GM23338 (cell line): Measurements from ENCODE around the gene MOGAT2. TPM values are rescaled to one million over a fixed set of nuclear protein-coding genes. Genes with fewer than 3 reads are reported as not detected.

Experiments used
- ATAC-seq: fragments of 200-7000 bp; cut with Tn5 transposase; 3 replicates; pipeline ENCODE4 v1.9.1; 2020
- DNase-seq: peaks from one replicate; pipeline ENCODE4 v3.0.0-alpha.2; 2015; ENCODE audit warnings: low spot score
- H2AFZ ChIP-seq: fragments of 200-600 bp; sonication (generic); 2 replicates; pipeline ENCODE4 v1.8.0; 2016; ENCODE audit warnings: antibody characterized with exemption, mild to moderate bottlenecking, moderate library complexity
- H3F3A ChIP-seq: fragments of 200-600 bp; sonication (generic); replicated peaks from 2 replicates; pipeline ENCODE4 v1.8.0; 2017; ENCODE audit warnings: antibody characterized with exemption, mixed run types, low read depth
- H3K27ac ChIP-seq: fragments of 200-600 bp; sonication (generic); 2 replicates; pipeline ENCODE4 v1.6.1; 2016; ENCODE audit warnings: low read depth
- H3K27me3 ChIP-seq: fragments of 200-600 bp; sonication (generic); 2 replicates; pipeline ENCODE4 v1.8.0; 2016; ENCODE audit warnings: mild to moderate bottlenecking, mixed run types, moderate library complexity; ENCODE audit not compliant: insufficient read depth
- H3K36me3 ChIP-seq: fragments of 200-600 bp; sonication (generic); 2 replicates; pipeline ENCODE4 v1.8.0; 2016; ENCODE audit warnings: mild to moderate bottlenecking; ENCODE audit not compliant: insufficient read depth
- H3K4me1 ChIP-seq: fragments of 200-600 bp; sonication (generic); 2 replicates; pipeline ENCODE4 v1.8.0; 2016; ENCODE audit warnings: mild to moderate bottlenecking, moderate library complexity; ENCODE audit not compliant: insufficient read depth
- H3K4me2 ChIP-seq: fragments of 200-600 bp; sonication (generic); 2 replicates; pipeline ENCODE4 v1.7.1; 2017; ENCODE audit warnings: mixed run types
- H3K4me3 ChIP-seq: fragments of 200-600 bp; sonication (generic); 2 replicates; pipeline ENCODE4 v1.6.1; 2016; ENCODE audit warnings: mixed run types
- H3K79me2 ChIP-seq: fragments of 200-600 bp; sonication (generic); replicated peaks from 2 replicates; pipeline ENCODE4 v1.8.0; 2017; ENCODE audit warnings: mild to moderate bottlenecking; ENCODE audit not compliant: insufficient read depth
- H3K9me2 ChIP-seq: fragments of 200-600 bp; sonication (generic); 2 replicates; pipeline ENCODE4 v1.8.0; 2017; ENCODE audit not compliant: insufficient read depth
- H4K20me1 ChIP-seq: fragments of 200-600 bp; sonication (generic); replicated peaks from 2 replicates; pipeline ENCODE4 v1.8.0; 2017; ENCODE audit warnings: mild to moderate bottlenecking; ENCODE audit not compliant: insufficient read depth
- H3K27ac Mint-ChIP-seq: 2 replicates; pipeline ENCODE4 v1.8.0; 2020; ENCODE audit warnings: inconsistent platforms, mild to moderate bottlenecking, moderate library complexity, mixed read lengths
- H3K27me3 Mint-ChIP-seq: 3 replicates; pipeline ENCODE4 v1.8.0; 2022; ENCODE audit warnings: low read depth, mild to moderate bottlenecking, moderate library complexity, mixed read lengths, inconsistent platforms; ENCODE audit not compliant: insufficient read depth, poor library complexity
- H3K36me3 Mint-ChIP-seq: 3 replicates; pipeline ENCODE4 v1.8.0; 2021; ENCODE audit warnings: low read depth, mild to moderate bottlenecking, inconsistent platforms, moderate library complexity, mixed read lengths
- H3K4me1 Mint-ChIP-seq: 3 replicates; pipeline ENCODE4 v1.8.0; 2020; ENCODE audit warnings: mild to moderate bottlenecking, inconsistent platforms, mixed read lengths
- H3K4me3 Mint-ChIP-seq: 3 replicates; pipeline ENCODE4 v1.8.0; 2021; ENCODE audit warnings: moderate library complexity, mild to moderate bottlenecking, inconsistent platforms, mixed read lengths
- H3K9me3 Mint-ChIP-seq: 3 replicates; pipeline ENCODE4 v1.8.0; 2020; ENCODE audit warnings: moderate library complexity, mild to moderate bottlenecking, inconsistent platforms, mixed read lengths
- CREB1 ChIP-seq: fragments of 250-450 bp; sonication (Bioruptor Pico); IDR thresholded peaks from 2 replicates; pipeline ENCODE4 v1.5.0; 2020; ENCODE audit warnings: low read depth, mild to moderate bottlenecking, moderate library complexity
- CTCF ChIP-seq, 2 experiments: fragments of 200-600 bp in 1 of 2; sonication (generic) in 1 of 2; conservative IDR thresholded peaks; 2 replicates each; pipeline versions ENCODE4 v1.5.1 to v1.6.1; 2016 to 2017; ENCODE audit warnings: antibody characterized with exemption in 2 of 2, low read depth in 2 of 2, mild to moderate bottlenecking in 2 of 2, moderate library complexity in 1 of 2
- ETS1 ChIP-seq: IDR thresholded peaks from 2 replicates; pipeline ENCODE4 v1.6.1; 2016; ENCODE audit warnings: antibody characterized with exemption
- EZH2 ChIP-seq: fragments of 200-600 bp; sonication (generic); IDR thresholded peaks from one replicate; pipeline ENCODE4 v1.8.0; 2017; ENCODE audit warnings: antibody characterized with exemption, mild to moderate bottlenecking, low read depth; ENCODE audit not compliant: unreplicated experiment
- EZH2phosphoT487 ChIP-seq: fragments of 200-600 bp; sonication (generic); IDR thresholded peaks from one replicate; pipeline ENCODE4 v1.8.1; 2018; ENCODE audit warnings: antibody characterized with exemption; ENCODE audit not compliant: unreplicated experiment
- JUNB ChIP-seq: IDR thresholded peaks from one replicate; pipeline ENCODE4 v1.6.1; 2016; ENCODE audit warnings: antibody characterized with exemption; ENCODE audit not compliant: unreplicated experiment
- POLR2AphosphoS5 ChIP-seq: IDR thresholded peaks from 2 replicates; pipeline ENCODE4 v1.6.1; 2016; ENCODE audit warnings: antibody characterized with exemption, low read depth
- REST ChIP-seq: IDR thresholded peaks from one replicate; pipeline ENCODE4 v1.6.1; 2018; ENCODE audit warnings: antibody characterized with exemption; ENCODE audit not compliant: unreplicated experiment
- STAT1 ChIP-seq: IDR thresholded peaks from one replicate; pipeline ENCODE4 v1.6.1; 2016; ENCODE audit warnings: antibody characterized with exemption; ENCODE audit not compliant: unreplicated experiment
- ZNF114 ChIP-seq: fragments of 250-450 bp; sonication (Bioruptor Pico); IDR thresholded peaks from 2 replicates; pipeline ENCODE4 v1.5.0; 2020; ENCODE audit warnings: mild to moderate bottlenecking, moderate library complexity
- ZNF331 ChIP-seq: fragments of 250-450 bp; sonication (Bioruptor Pico); IDR thresholded peaks from 2 replicates; pipeline ENCODE4 v1.5.0; 2020; ENCODE audit warnings: low read depth, mild to moderate bottlenecking, moderate library complexity
- polyA plus RNA-seq: library from polyadenylated mRNA; unstranded; fragments of >200 nt; fragmentation: Nextera tagmentation; extraction: Ambion mirVana; gene quantifications from 2 replicates; pipeline ENCODE4 v1.2.1, GENCODE V29; 2016
- total RNA-seq: library from RNA; depleted of rRNA; stranded (reverse); fragments of >200 nt; shearing (Covaris generic); gene quantifications from 2 replicates; pipeline ENCODE4 v1.2.3, GENCODE V29; 2014

Gene MOGAT2
- total and polyA plus RNA-seq, 2 experiments from 2014 or later = not detected

- no peaks in the 10 kb centered on the region for H3K36me3 Mint-ChIP-seq
- Histone ChIP-seq H3F3A (no peaks in the 10 kb centered on the region), H3K79me2 (no peaks in the 10 kb centered on the region), H3K4me1 (no peaks in the 10 kb centered on the region), H3K4me3 (no peak overlapping the region), H3K4me2 (no peak overlapping the region), H4K20me1 (no peaks in the 10 kb centered on the region), H2AFZ (no peak overlapping the region), H3K27me3 (no peaks in the 10 kb centered on the region), H3K36me3 (no peaks in the 10 kb centered on the region), H3K27ac (no peak overlapping the region), H3K9me2 (peaks cover 3% of the 10 kb centered on the region; the same call in 1 of the 2 replicates)
- no peak for TF ChIP-seq EZH2phosphoT487
- no peak for TF ChIP-seq EZH2
- TF ChIP-seq ETS1 = no peak
- no peak for TF ChIP-seq ZNF331
- peaks cover 7% of the 10 kb centered on the region for H3K27me3 Mint-ChIP-seq
- H3K4me1 Mint-ChIP-seq = no peaks in the 10 kb centered on the region
- H3K27ac Mint-ChIP-seq = no peak overlapping the region
- ATAC-seq = no peak
- no peak overlapping the region for H3K4me3 Mint-ChIP-seq
- no peak for DNase-seq
- no peaks in the 10 kb centered on the region for H3K9me3 Mint-ChIP-seq
Observed at GRCh38 chr11:75697906-75698581, 19.6 kb upstream of the MOGAT2 start.

GRCh38 chr11:75700940-75701339 lies 16.7 kb upstream of the MOGAT2 start:
- H3K9me3 Mint-ChIP-seq = no peaks in the 10 kb centered on the region
- no peak overlapping the region for H3K27ac Mint-ChIP-seq
- Histone ChIP-seq H3K27me3 (no peaks in the 10 kb centered on the region), H3K9me2 (no peaks in the 10 kb centered on the region), H3K4me3 (no peak overlapping the region), H2AFZ (no peak overlapping the region), H3K4me2 (no peak overlapping the region), H4K20me1 (no peaks in the 10 kb centered on the region), H3K79me2 (no peaks in the 10 kb centered on the region), H3K4me1 (no peaks in the 10 kb centered on the region), H3K36me3 (no peaks in the 10 kb centered on the region), H3K27ac (no peak overlapping the region), H3F3A (no peaks in the 10 kb centered on the region)
- no peaks in the 10 kb centered on the region for H3K36me3 Mint-ChIP-seq
- no peak overlapping the region for H3K4me3 Mint-ChIP-seq
- DNase-seq = no peak
- TF ChIP-seq ZNF114 (CRISPR knock-in tag) (no peak), CTCF (conservative IDR thresholded peaks at IDR 0.05; ENCODE audit: low read depth in 2 of 2) (no peak), ZNF331 (no peak), STAT1 (no peak), REST (no peak), CREB1 (CRISPR knock-in tag) (no peak), JUNB (no peak), POLR2AphosphoS5 (no peak), EZH2 (no peak)
- no peaks in the 10 kb centered on the region; the same call in 2 of the 3 replicates for H3K4me1 Mint-ChIP-seq
- no peak for ATAC-seq
- peaks cover 14% of the 10 kb centered on the region for H3K27me3 Mint-ChIP-seq
